Activated gamma-delta T cell treated with Interleukin-2 at 50 U/mL for 16 hours (primary cell): ENCODE results near the gene KCNN3.
"Not testable (repeated sequence)": the region's sequence is repeated elsewhere in the genome, so short reads cannot be mapped to it uniquely, and the experiment has no call there.

ENCODE experiments used
- DNase-seq: peaks from one replicate; pipeline ENCODE4 v3.0.0-alpha.2; 2020

KCNN3 gene

DNA sequence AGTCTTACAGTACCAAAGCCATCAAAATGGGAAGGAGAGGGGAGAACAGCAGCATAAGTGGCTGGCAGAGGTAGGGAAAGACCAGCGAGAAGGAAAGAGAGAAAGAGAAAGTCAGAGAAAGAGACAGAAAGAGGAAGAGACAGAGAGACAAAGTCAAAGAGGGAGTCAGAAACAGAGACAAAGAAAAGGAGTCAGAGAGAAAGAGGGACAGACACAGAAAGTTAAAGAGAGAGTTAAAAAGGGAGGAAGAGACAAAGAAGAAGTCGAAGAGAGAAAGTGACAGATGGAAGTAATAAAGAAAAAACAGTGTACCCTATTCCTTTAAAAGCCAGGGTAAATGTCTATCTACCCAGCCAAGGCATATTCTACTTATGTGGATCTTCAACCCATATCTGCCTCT, 193.2 kb downstream of the KCNN3 start:
- not testable (repeated sequence) for DNase-seq

- DNase-seq, result not testable (repeated sequence)
These were observed 195.6 kb downstream of the KCNN3 start for GRCh38 chr1:154674456-154674855.

- not testable (repeated sequence) for DNase-seq
These were observed 197.8 kb downstream of the KCNN3 start for GRCh38 chr1:154672245-154672644.

GRCh38 chr1:154671412-154671811, 198.7 kb downstream of the KCNN3 start:
- DNase-seq, result not testable (repeated sequence)

DNA sequence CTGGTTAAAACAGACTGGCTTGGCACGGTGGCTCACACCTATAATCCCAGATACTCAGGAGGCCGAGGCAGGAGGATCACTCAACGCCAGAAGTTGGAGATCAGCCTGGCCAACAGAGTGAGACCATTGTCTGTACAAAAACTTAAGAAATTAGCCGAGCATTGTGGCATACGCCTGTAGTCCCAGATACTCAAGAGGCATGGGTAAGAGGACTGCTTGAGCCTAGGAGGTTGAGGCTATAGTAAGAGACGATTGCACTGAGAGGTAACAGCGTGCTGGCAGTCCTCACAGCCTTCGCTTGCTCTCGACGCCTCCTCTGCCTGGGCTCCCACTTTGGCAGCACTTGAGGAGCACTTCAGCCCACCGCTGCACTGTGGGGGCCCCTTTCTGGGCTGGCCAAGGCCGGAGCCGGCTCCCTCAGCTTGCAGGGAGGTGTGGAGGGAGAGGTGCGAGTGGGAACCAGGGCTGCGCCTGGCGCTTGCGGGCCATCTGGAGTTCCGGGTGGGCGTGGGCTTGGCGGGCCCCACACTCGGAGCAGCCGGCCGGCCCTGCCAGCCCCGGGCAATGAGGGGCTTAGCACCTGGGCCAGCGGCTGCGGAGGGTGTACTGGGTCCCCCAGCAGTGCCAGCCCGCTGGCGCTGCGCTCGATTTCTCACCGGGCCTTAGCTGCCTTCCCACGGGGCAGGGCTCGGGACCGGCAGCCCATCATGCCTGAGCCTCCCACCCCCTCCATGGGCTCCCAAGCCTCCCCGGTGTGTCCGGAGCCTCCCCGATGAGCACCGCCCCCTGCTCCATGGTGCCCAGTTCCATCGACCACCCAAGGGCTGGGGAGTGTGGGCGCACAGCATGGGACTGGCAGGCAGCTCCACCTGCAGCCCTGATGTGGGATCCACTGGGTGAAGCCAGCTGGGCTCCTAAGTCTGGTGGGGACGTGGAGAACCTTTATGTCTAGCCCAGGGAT, 199.5 kb downstream of the KCNN3 start:
- not testable (repeated sequence) for DNase-seq

DNA sequence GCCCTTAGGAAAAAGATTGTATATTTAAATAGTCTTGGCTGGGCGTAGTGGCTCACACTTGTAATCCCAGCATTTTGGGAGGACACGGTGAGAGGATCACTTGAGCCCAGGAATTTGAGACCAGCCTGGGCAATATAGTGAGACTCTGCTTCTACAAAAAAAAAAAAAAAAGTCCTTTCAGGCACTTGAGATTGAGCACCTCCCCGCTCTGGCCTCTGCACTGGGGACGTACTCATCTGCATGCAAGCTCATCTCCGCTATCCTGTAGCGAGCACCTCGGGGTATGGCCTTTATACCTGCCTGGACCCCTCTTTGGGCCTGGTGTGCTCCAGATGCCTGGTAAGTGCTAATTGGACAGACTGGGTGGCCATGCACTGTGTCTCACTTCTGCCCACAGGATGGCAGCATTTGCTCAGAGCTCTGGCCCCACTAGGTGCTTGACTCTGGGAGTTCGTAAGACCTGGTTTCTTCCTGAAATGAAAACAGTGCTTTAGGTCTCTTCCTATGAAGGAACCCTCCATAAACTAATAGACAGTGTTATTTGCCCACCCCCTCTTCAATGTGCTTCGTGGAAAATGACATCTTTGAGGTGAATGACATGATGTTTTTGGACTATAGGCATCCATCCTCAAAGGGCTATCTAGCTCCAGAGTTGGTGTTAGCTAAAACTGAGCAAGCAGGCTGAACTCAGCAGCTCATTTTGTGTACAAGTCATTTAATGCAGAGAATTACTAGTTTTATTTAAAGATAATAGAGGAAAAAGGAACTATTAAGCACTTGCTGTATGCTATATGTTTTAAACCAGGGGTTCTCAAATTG, 200.4 kb downstream of the KCNN3 start:
- DNase-seq, result peak; percentile 67

- DNase-seq, result no peak
These were observed 203.9 kb downstream of the KCNN3 start for GRCh38 chr1:154666051-154666790.

- DNase-seq, result no peak
These were observed 205.6 kb downstream of the KCNN3 start for GRCh38 chr1:154664331-154665002.

DNA sequence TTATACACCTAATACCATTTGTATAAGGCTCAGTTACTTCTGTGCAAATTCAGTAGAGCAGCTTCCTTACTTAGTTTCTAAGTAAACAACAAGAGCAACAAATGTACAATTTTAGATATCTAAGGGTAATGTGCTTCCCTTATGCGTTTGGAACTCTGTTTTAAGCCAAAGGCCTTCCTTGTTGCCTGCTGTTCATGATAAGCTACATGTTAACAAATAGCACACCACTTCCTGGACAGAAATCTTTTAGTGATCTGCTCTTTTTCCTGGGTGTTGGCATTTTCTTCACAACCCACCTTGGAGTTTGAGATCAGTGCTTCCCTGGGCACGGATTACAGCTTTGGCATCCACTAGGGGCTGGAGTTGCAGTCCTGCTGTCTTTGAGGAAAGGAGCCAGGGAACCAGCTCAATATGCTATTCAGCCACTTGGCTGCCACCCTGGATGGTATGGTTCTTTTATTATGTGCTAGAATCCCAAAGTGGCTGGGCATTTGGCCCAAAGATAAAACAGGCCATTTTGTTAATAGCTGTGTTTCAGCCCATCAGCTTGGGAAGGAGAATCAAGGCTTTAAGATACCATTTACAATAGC, 206.5 kb downstream of the KCNN3 start:
- DNase-seq, result no peak

DNA sequence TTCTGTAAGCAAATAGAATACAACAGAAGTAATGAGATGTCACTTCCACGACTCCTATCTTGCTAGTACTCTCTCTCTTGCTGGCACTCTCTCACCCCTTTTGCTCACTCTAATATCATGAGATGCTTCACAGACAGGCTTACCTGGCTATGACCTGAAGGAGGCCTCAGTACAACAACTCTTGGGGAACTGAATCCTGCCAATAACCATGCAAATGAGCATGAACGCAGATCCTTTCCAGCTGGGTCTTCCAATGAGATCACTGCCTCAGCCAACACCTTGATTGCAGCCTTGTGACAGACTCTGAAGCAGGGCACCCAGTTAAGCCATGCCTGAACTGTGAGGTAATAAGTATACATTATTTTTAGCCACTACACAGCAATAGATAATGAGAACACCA, 209.0 kb downstream of the KCNN3 start:
- DNase-seq, result no peak

DNA sequence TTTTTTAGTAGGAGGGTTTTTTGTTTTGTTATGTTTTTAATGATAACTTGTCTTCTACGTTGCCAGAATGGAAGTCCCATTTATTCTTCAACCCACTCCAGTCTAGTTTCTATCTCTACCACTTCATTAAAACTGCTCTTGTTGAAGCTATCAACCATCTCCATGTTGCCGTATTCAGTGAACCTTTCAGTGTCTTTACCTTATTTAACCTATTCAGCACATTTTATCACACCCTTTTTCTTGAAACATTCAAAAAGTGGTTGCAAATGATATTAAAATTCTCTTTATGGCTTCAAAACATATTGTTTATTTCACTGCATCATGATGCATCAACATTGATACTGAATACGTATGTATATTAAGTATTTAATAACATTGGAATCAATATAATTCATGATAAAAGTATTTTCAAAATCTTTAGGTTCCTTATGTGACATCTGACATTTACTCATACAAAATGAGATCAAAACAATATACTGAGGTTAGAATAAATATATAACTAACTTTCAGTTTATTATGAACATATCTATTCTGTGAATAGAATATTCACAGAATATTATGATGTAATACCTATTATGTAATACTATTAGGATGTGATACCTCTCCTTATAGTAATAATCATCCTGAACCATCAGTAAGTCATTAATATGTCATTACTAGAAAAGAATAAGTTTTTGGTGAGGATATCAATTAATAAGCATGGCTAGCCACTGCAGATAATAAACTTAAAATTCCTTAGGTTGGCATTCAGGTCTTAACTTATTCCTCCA, 210.1 kb downstream of the KCNN3 start:
- no peak for DNase-seq

DNA sequence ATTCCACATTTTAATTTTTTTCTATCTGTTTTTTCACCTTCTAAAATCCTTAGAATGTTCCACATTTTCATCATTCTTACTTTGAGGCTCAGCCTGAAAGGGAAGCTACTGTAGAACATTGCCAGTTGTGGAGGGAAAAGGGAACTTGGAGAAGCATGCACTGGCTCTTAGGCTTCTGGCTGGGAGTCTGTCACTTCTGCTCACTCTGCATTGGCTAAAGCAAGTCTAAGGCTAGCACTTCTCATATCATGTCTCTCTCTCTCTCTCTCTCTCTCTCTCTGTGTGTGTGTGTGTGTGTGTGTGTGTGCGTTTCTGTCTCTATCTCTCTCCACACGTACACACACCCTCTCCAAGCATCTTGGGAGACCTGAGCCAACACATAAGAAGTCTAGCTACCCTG, 212.5 kb downstream of the KCNN3 start:
- DNase-seq, result no peak

- DNase-seq, result no peak
These were observed 217.2 kb downstream of the KCNN3 start for GRCh38 chr1:154652893-154653292.
